Measurements from ENCODE around the gene RNF148.
"Not testable (repeated sequence)": the region's sequence is repeated elsewhere in the genome, so short reads cannot be mapped to it uniquely, and the experiment has no call there.

Gene RNF148

GRCh38 chr7:122689346-122690109 is 13.2 kb downstream of the RNF148 start:
- DNase-seq, result no peak

- DNase-seq, result no peak
Measured at GRCh38 chr7:122688400-122688998, 14.2 kb downstream of the RNF148 start.

GRCh38 chr7:122686360-122686878 is 16.3 kb downstream of the RNF148 start:
- no peak for DNase-seq

- DNase-seq, result no peak
Measured at GRCh38 chr7:122684504-122684903, 18.2 kb downstream of the RNF148 start.

- DNase-seq, result no peak
Measured at GRCh38 chr7:122682815-122683550, 19.7 kb downstream of the RNF148 start.

GRCh38 chr7:122681186-122681585 is 21.5 kb downstream of the RNF148 start:
- not testable (repeated sequence) for DNase-seq

- DNase-seq, result no peak
Measured at GRCh38 chr7:122679813-122680212, 22.9 kb downstream of the RNF148 start.

- not testable (repeated sequence) for DNase-seq
Measured at GRCh38 chr7:122679269-122679709, 23.4 kb downstream of the RNF148 start.

- DNase-seq, result no peak
Measured at GRCh38 chr7:122677149-122677548, 25.6 kb downstream of the RNF148 start.

- DNase-seq, result no peak
Measured at GRCh38 chr7:122676466-122676865, 26.3 kb downstream of the RNF148 start.

- DNase-seq, result no peak
Measured at GRCh38 chr7:122675621-122676020, 27.1 kb downstream of the RNF148 start.

- DNase-seq, result no peak
Measured at GRCh38 chr7:122675011-122675410, 27.7 kb downstream of the RNF148 start.

GRCh38 chr7:122674502-122674901 is 28.2 kb downstream of the RNF148 start:
- DNase-seq, result no peak

- DNase-seq, result no peak
Measured at GRCh38 chr7:122673951-122674350, 28.8 kb downstream of the RNF148 start.

- DNase-seq, result no peak
Measured at GRCh38 chr7:122672536-122672935, 30.2 kb downstream of the RNF148 start.

- no peak for DNase-seq
Measured at GRCh38 chr7:122663733-122664132, 39.0 kb downstream of the RNF148 start.

- DNase-seq, result no peak
Measured at GRCh38 chr7:122658856-122659255, 43.9 kb downstream of the RNF148 start.

- DNase-seq, result no peak
Measured at GRCh38 chr7:122653685-122654084, 49.0 kb downstream of the RNF148 start.

GRCh38 chr7:122652876-122653275 is 49.8 kb downstream of the RNF148 start:
- no peak for DNase-seq

All from CD4-positive, alpha-beta T cell treated with Interleukin-12 subunit alpha and Interleukin-12 subunit beta, for 1 hour (primary cell).